ENCODE data around the gene UAP1L1. TPM values are rescaled to one million over a fixed set of nuclear protein-coding genes. Genes with fewer than 3 reads are reported as not detected.

UAP1L1 gene
- total and polyA plus RNA-seq, 2 experiments from 2014 or later: 15.6 to 39.1 TPM

- Histone ChIP-seq H2AFZ (no peak overlapping the region), H3K36me3 (replicated peaks; ENCODE audit: insufficient read depth, low read depth) (no peaks in the 10 kb centered on the region), H3K4me2 (no peak overlapping the region), H3K27ac (no peak overlapping the region), H3K9me2 (replicated peaks; ENCODE audit: insufficient read depth) (no peaks in the 10 kb centered on the region), H3K27me3 (no peaks in the 10 kb centered on the region), H3K4me1 (ENCODE audit: insufficient read depth) (peaks cover 3% of the 10 kb centered on the region), H3K4me3 (no peak overlapping the region), H3K79me2 (no peaks in the 10 kb centered on the region), H3K9me3 (ENCODE audit: low read depth) (no peaks in the 10 kb centered on the region), H4K20me1 (ENCODE audit: insufficient read depth, poor library complexity, severe bottlenecking) (no peaks in the 10 kb centered on the region)
- 91% methylated on average over 24 of the region's 26 CpGs for WGBS (ENCODE audit: low lambda C conversion rate, missing lambda C conversion rate)
- TF ChIP-seq EZH2phosphoT487 (IDR thresholded peaks at IDR 0.05; ENCODE audit: low read depth, severe bottlenecking, unreplicated experiment): no peak
- no peak for DNase-seq (ENCODE audit: low spot score)
Measured at GRCh38 chr9:137066096-137066861, 11.0 kb upstream of the UAP1L1 start.

GRCh38 chr9:137067860-137068538 is 9.3 kb upstream of the UAP1L1 start:
- Histone ChIP-seq H3K9me2 (replicated peaks; ENCODE audit: insufficient read depth) (no peaks in the 10 kb centered on the region), H3K4me2 (no peak overlapping the region), H3K9me3 (ENCODE audit: low read depth) (no peaks in the 10 kb centered on the region), H2AFZ (no peak overlapping the region), H3K36me3 (replicated peaks; ENCODE audit: insufficient read depth, low read depth) (no peaks in the 10 kb centered on the region), H4K20me1 (ENCODE audit: insufficient read depth, poor library complexity, severe bottlenecking) (no peaks in the 10 kb centered on the region), H3K4me3 (no peak overlapping the region), H3K27me3 (no peaks in the 10 kb centered on the region), H3K27ac (no peak overlapping the region), H3K79me2 (no peaks in the 10 kb centered on the region), H3K4me1 (ENCODE audit: insufficient read depth) (peaks cover 3% of the 10 kb centered on the region)
- TF ChIP-seq EZH2 (IDR thresholded peaks at IDR 0.05; ENCODE audit: borderline replicate concordance) (no peak), CTCF (IDR thresholded peaks at IDR 0.05; ENCODE audit: poor library complexity) (peak; percentile 70), EZH2phosphoT487 (IDR thresholded peaks at IDR 0.05; ENCODE audit: low read depth, severe bottlenecking, unreplicated experiment) (no peak)
- peak; percentile 86 for DNase-seq (ENCODE audit: low spot score)
- 60% methylated on average over 12 of the region's 12 CpGs for WGBS (ENCODE audit: low lambda C conversion rate, missing lambda C conversion rate)

GRCh38 chr9:137068539-137069507 is 8.5 kb upstream of the UAP1L1 start:
- no peak overlapping the region for H3K27ac ChIP-seq
- H3K27me3 ChIP-seq: no peaks in the 10 kb centered on the region
- peak overlapping the region; percentile 73 for H3K4me2 ChIP-seq
- H4K20me1 ChIP-seq (ENCODE audit: insufficient read depth, poor library complexity, severe bottlenecking): no peaks in the 10 kb centered on the region
- no peak for TF ChIP-seq CTCF (IDR thresholded peaks at IDR 0.05; ENCODE audit: poor library complexity)
- TF ChIP-seq EZH2 (IDR thresholded peaks at IDR 0.05; ENCODE audit: borderline replicate concordance): no peak
- TF ChIP-seq EZH2phosphoT487 (IDR thresholded peaks at IDR 0.05; ENCODE audit: low read depth, severe bottlenecking, unreplicated experiment): no peak
- no peaks in the 10 kb centered on the region for H3K36me3 ChIP-seq (replicated peaks; ENCODE audit: insufficient read depth, low read depth)
- H3K4me1 ChIP-seq (ENCODE audit: insufficient read depth): peaks cover 3% of the 10 kb centered on the region
- no peaks in the 10 kb centered on the region for H3K79me2 ChIP-seq
- WGBS (ENCODE audit: low lambda C conversion rate, missing lambda C conversion rate): 96% methylated on average over 17 of the region's 17 CpGs
- DNase-seq (ENCODE audit: low spot score): no peak
- no peak overlapping the region for H3K4me3 ChIP-seq
- H3K9me3 ChIP-seq (ENCODE audit: low read depth): no peaks in the 10 kb centered on the region
- no peak overlapping the region for H2AFZ ChIP-seq
- H3K9me2 ChIP-seq (replicated peaks; ENCODE audit: insufficient read depth): no peaks in the 10 kb centered on the region

All from hepatocyte (in vitro differentiated cells).